GM12873 (cell line): ENCODE data around the gene RUNDC1.

Experiments
- CTCF ChIP-seq: IDR thresholded peaks from 2 replicates; pipeline ENCODE4 v1.5.1; 2012; ENCODE audit warnings: low read depth, mild to moderate bottlenecking, moderate library complexity, low read length, control low read depth; ENCODE audit not compliant: insufficient read depth; ENCODE audit errors: missing control alignments

Gene RUNDC1

GRCh38 chr17:43030137-43030767, 49.9 kb downstream of the RUNDC1 start:
- no peak for TF ChIP-seq CTCF

GRCh38 chr17:43031666-43032065, 51.3 kb downstream of the RUNDC1 start:
- no peak for TF ChIP-seq CTCF

DNA sequence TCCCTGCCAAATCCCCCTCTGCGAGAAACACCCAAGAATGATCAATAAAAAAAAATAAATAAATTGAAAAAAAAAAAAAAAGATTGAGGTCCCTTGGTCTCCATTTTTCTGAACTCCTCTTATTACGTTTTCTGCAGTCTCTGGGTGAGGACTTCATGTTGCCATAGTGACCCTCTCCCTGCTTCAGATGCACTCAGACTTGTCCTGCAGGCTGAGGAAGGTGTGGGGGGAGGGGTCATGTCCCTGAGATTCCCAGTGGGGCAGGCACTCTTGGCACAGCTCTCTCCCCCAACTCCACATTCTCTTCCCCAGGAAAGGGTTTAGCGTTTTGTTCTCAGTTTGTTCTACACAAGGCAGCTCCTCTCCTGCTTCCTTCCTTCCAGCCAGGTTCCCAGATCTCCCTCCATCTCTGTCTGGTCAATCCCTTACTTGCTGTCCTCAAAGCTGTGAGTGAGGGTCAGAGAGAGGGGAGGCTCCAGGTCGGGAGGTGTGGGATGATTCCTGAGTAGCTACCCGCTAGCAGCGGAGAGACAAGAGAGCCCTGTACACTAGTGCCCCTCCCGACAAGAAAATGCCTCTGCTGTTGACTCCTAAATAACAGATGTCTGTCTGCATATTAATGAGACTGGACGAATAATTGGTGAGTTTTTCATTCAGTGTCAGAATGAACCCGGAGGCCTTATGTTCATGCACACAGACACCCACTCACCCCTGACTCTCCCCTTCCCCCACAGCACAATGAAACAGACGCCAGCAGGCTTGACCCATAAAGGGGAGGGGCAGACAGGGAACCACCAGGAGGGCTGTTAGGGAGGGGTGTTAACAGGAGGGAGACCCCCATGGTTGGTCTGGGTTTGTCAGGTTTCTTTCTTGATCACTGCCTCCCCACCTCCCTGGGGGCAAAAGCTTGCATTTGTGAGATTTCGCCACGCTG, 53.9 kb downstream of the RUNDC1 start:
- no peak for TF ChIP-seq CTCF

GRCh38 chr17:43034894-43035293, 54.5 kb downstream of the RUNDC1 start:
- TF ChIP-seq CTCF = no peak

GRCh38 chr17:43039646-43040045, 59.3 kb downstream of the RUNDC1 start:
- no peak for TF ChIP-seq CTCF

- TF ChIP-seq CTCF = no peak
Measured at GRCh38 chr17:43040655-43041054, 60.3 kb downstream of the RUNDC1 start.

DNA sequence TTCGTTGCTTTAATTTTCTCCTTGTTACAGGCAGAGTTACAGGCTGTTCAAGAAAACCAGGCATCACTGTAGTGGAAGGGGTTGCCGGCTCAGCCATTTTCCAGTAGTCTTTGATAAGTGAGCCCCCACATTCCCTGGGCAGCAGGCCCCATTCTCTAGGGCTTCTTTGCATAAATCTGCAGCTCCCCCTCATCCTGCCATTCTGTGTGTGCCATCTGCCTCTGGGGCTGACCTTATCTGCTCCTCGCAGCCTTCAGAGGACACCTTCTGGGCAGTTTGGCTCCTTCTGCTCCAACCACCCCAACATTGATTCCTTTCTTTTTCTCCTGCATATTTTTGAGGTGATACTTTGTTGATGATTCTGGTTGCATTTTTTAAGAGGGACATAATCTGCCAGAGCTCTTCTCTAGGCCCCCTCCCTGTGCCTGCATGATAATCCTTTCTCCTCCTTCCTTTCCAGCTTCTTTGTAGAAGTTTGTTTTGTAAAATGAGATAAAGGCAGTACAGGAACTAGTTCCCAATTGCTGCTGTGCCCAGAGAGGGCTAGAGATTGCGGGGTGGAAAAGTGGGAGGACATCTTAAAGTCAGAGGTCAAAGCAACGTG, 61.8 kb downstream of the RUNDC1 start:
- TF ChIP-seq CTCF = no peak
